HG03457 (cell line): ENCODE results near the gene RGS7BP.

ENCODE experiments used
- ATAC-seq: cut with Tn5 transposase; IDR thresholded peaks from one replicate; pipeline ENCODE4 v1.9.1; 2021; ENCODE audit warnings: moderate number of reproducible peaks; ENCODE audit not compliant: unreplicated experiment

RGS7BP gene

DNA sequence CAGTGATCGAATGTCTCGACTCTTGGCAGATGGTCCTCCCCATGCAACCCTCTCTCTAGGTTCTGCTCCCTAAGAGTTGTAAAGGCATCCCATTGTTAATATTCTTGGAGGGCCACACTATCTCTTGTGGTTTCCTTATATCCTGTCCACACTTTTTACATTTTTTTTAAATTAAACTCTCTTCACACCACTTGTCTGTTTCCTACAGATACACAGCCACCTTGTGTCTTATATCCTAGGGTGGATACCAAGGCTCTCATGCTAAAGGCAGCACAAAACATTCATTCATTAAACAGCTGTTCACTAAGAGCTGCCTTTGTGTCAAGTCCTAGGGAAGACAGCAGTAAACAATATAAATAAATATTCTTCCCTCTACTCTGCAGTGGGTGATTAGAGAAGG is 124.0 kb downstream of the RGS7BP start:
- no peak for ATAC-seq

DNA sequence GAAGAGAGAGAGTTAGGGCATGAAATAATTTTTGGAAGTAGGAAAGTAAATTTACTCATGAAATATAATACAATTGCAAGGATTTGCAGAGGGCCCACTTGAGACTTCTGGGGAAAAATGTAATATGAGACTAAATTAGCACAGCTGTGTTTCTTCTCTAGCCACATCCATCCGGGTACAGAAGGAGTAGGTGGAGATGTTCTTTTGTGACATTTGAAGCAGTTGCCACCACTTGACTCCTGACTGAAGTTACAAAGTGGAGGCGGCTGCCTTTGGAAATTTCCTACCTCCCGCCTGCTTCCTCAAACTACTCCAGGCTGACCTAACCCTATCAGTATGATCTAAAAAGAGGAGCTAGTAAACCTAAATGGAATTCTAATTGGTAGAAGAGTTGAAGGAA is 126.4 kb downstream of the RGS7BP start:
- no peak for ATAC-seq

DNA sequence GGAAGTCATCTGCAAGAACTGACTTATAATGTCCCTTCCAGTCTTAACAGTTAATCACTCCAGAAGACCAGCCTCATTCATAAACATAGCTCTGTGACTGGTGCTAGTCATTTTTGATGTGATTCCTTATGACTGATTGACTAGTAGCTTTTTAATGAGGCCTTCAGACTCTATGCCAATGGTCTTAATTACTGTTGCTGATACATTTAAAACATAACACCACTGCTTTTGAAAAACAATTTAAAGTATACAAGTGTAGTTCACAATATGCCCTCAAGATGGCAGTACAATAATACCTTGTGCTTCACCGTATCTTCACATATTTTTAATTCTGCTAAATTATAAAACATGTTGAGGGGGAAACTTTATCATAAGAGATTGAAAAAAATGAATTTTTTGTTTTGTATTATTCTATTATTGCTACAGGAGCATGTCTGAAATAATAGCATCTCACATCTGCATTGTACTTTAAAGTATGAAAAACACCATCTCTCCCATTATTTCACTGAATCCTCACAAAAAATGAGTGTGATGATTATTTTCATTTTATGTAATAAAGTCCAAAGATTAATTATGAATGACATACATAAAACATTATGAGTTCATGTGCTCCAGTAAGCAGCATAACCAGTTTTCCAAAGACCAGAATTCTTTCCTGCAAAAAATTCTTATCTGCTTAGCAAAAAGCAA is 129.3 kb downstream of the RGS7BP start:
- ATAC-seq: no peak

DNA sequence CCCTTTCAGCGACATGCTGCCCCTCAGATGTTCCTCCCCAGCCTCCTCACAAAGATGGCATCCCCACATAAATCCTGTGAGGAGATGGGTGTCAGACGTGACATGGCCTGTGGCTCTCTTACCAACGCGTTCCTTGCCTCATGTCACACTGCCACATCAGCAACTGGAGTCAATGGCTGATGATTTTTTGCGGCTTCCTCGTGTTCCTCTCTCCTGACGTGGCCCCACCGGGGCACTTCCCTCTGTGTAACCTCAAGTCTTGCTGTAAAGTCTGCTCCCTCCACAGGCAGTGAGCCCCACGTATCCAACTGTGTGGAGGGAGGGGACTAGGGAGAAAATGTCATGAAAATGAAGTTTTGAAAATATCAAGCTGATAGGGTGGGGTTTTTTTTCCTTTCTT is 131.3 kb downstream of the RGS7BP start:
- no peak for ATAC-seq

DNA sequence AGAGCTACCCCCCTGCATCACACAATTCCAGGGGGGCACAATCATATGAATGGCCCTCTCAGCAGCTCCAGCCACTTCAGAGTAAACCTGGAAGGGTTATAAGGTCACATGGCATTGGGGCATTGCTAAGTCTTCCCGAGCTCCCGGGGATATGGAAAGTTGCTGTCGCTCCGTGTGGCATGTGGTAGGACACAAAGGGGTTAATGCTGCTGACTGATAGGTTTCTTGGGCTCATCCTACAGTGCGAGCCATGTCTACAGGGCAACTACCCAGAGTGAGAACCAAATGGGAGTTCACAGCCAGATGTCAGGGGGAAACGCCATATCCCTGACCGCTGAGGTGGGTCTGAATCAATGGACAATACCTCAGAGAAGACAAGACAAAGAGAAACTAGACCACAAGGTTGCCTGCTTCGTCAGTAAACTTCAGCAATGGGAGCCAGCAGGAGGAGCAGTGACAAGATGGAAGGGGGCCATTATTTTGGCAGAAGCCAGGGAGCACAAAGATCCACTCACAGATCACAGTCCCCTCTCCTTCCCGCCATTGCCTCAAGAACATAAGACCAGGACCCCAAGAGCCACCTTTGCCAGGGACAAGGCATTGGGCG is 132.1 kb downstream of the RGS7BP start:
- no peak for ATAC-seq

DNA sequence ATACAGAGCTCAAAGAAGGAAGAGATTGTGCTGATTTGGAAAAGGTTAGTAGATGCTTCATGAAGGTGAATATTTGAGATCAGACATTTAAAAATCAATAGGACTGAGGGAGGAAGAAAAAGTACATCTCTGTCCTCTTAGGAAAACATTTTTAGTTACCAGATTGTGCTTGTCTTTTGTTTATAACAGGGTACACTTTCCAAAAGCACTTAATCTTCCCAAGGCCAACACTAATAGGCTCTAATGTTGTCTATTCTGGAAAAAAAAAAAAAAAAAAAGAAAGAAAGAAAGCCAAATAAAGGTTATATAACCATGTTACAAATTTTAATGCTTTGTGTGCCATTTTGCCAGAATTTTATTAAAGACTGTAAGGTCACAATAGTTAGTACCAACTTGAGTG is 139.0 kb downstream of the RGS7BP start:
- ATAC-seq: no peak

DNA sequence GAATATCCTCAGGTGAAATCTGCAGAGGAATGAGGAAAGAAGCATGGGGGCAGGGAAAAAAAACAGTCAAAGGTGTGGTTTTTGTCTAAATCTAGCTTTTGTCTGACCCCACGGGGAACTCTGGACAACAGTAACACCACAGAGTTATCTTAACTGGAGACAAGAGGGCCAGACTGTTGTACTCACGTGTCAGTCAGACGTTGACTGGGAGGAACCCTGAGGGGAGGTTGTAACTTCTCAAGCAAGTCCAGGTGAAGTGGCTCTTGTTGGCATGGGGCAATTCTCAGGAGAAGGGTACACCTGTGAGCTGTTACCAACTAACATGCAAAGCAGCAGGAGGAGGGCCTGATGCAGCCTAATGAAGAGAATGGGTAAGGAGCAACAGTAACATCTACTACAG is 140.4 kb downstream of the RGS7BP start:
- no peak for ATAC-seq

DNA sequence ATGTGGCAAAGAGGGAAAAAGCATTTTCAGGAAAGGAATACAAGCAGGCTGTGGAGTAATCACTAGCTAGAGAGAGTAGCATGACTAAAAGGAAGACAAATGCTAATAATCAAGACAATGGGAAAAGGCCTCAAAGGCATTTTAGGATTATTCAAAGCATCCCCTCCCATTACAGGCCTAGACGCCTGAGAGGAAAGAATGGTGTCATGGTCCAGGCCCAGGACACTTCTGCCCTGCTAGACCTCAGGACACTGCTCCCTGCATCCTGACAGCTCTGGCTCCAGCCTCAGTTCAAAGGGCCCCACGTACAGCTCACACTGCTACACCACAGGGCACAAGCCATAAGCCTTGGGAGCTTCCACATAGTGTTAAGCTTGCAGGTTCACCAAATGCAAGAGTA is 143.7 kb downstream of the RGS7BP start:
- ATAC-seq: no peak

DNA sequence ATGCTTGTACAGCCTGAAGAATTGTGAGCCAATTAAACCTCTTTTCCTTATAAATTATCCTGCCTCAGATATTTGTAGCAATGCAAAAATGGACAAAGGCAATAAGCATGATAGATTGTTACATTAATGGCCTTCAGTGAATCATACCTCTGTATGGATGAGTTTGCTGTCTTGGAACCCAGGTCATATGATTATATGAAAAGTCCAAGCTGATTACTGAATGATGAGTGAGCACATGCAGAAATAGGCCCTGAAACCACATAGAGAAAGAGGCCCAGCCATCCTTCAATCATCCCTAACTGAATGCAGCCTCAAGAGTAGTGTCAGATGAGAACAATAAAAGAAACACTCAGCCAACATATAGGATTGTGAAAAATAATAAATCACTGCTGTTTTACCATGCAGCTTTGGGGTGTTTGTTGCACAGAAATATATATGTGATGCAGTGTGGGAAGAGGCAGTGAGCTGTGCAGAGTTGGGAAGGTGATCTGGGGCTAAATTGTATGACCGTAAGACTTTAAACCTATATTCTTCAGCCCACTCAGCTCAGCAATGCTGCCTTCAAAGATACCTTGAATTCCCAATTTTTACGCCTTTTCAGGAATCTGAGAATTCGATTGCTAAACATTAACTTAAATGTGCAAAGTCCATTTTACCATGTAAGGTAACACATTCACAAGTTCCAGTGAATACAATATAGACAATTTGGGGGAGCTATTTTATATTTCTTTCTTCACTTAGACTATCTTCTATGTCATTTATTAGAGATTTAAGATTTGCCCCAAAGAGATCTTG is 148.1 kb downstream of the RGS7BP start:
- no peak for ATAC-seq

DNA sequence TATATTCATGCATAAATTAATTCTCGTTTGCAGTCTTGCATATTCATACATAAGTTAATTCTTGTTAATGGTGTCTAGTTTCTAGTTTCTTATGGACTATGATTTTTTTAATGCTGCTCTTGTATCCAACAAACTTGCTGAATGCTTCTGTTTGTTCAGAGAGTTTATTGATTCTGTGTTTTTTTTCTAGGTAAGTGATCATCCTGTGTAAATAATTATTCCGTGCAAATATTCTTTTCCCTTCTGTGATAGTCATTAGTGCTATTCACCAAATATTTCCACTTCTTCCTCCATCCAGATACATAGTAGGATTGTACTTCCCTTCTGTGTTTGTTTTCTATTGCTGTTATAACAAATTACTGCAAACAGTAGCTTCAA is 148.7 kb downstream of the RGS7BP start:
- ATAC-seq: no peak

DNA sequence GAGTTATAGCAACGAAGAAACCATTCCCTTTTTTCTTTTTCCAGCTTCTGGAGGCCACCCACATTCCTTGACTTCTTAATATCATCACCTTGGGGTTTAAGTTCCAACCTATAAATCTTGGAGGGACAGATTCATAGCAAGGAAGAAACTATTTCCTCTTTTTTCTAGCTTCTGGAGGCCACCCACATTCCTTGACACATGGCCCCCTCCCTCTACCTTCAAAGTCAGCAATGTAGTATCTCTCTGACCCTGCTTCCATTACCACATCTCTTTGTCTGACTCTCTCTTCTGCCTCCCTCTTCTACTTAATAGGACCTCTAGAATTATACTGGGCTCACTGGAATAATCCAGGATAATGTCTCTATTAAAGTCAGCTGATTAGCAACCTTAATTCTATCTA is 149.8 kb downstream of the RGS7BP start:
- ATAC-seq: no peak

DNA sequence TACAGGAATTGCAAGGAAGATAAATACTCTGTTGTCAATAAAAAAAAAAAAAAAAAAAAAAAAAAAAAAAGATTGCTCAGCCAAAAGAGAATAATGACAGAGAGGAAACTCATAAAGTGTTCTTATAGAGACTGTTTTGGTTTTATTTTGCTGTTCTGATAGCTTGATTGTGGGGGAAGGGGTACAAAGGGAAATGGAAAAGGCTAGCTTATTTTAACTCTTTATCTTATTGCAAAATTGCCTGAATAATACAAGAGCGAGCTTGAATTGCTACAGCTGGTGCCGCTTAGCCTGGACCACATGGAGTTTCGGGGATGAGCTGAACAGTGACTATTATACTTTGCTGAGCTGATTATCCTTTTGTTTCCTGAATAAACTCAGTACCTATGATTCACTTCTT is 153.5 kb downstream of the RGS7BP start:
- no peak for ATAC-seq
